ENCODE measurements around the gene TRMU. TPM values are rescaled to one million over a fixed set of nuclear protein-coding genes. Genes with fewer than 3 reads are reported as not detected.

TRMU gene
- total and polyA plus RNA-seq, 2 experiments from 2014 or later = 48.3 to 70.4 TPM

GRCh38 chr22:46320166-46320710 lies 15.3 kb upstream of the TRMU start:
- H3K27ac Mint-ChIP-seq = no peak overlapping the region
- no peak overlapping the region for H3K4me3 Mint-ChIP-seq
- H3K9me3 Mint-ChIP-seq = no peaks in the 10 kb centered on the region
- H3K4me3 ChIP-seq = no peak overlapping the region
- ATAC-seq (no peak), DNase-seq (ENCODE audit: low spot score) (no peak)
- H3K27me3 Mint-ChIP-seq (ENCODE audit: insufficient read depth, low read depth, poor library complexity) = peaks cover 11% of the 10 kb centered on the region
- TF ChIP-seq JUNB (IDR thresholded peaks at IDR 0.05; ENCODE audit: unreplicated experiment) = no peak
- TF ChIP-seq, protein P1, sequence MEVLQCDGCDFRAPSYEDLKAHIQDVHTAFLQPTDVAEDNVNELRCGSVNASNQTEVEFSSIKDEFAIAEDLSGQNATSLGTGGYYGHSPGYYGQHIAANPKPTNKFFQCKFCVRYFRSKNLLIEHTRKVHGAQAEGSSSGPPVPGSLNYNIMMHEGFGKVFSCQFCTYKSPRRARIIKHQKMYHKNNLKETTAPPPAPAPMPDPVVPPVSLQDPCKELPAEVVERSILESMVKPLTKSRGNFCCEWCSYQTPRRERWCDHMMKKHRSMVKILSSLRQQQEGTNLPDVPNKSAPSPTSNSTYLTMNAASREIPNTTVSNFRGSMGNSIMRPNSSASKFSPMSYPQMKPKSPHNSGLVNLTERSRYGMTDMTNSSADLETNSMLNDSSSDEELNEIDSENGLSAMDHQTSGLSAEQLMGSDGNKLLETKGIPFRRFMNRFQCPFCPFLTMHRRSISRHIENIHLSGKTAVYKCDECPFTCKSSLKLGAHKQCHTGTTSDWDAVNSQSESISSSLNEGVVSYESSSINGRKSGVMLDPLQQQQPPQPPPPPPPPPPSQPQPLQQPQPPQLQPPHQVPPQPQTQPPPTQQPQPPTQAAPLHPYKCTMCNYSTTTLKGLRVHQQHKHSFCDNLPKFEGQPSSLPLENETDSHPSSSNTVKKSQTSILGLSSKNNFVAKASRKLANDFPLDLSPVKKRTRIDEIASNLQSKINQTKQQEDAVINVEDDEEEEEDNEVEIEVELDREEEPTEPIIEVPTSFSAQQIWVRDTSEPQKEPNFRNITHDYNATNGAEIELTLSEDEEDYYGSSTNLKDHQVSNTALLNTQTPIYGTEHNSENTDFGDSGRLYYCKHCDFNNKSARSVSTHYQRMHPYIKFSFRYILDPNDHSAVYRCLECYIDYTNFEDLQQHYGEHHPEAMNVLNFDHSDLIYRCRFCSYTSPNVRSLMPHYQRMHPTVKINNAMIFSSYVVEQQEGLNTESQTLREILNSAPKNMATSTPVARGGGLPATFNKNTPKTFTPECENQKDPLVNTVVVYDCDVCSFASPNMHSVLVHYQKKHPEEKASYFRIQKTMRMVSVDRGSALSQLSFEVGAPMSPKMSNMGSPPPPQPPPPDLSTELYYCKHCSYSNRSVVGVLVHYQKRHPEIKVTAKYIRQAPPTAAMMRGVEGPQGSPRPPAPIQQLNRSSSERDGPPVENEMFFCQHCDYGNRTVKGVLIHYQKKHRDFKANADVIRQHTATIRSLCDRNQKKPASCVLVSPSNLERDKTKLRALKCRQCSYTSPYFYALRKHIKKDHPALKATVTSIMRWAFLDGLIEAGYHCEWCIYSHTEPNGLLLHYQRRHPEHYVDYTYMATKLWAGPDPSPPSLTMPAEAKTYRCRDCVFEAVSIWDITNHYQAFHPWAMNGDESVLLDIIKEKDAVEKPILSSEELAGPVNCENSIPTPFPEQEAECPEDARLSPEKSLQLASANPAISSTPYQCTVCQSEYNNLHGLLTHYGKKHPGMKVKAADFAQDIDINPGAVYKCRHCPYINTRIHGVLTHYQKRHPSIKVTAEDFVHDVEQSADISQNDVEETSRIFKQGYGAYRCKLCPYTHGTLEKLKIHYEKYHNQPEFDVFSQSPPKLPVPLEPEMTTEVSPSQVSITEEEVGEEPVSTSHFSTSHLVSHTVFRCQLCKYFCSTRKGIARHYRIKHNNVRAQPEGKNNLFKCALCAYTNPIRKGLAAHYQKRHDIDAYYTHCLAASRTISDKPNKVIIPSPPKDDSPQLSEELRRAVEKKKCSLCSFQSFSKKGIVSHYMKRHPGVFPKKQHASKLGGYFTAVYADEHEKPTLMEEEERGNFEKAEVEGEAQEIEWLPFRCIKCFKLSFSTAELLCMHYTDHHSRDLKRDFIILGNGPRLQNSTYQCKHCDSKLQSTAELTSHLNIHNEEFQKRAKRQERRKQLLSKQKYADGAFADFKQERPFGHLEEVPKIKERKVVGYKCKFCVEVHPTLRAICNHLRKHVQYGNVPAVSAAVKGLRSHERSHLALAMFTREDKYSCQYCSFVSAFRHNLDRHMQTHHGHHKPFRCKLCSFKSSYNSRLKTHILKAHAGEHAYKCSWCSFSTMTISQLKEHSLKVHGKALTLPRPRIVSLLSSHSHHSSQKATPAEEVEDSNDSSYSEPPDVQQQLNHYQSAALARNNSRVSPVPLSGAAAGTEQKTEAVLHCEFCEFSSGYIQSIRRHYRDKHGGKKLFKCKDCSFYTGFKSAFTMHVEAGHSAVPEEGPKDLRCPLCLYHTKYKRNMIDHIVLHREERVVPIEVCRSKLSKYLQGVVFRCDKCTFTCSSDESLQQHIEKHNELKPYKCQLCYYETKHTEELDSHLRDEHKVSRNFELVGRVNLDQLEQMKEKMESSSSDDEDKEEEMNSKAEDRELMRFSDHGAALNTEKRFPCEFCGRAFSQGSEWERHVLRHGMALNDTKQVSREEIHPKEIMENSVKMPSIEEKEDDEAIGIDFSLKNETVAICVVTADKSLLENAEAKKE (CRISPR knock-in tag; IDR thresholded peaks at IDR 0.05) = no peak
- no peak for TF ChIP-seq ZNF114 (CRISPR knock-in tag; IDR thresholded peaks at IDR 0.05)
- no peak for TF ChIP-seq CREB1 (CRISPR knock-in tag; IDR thresholded peaks at IDR 0.05; ENCODE audit: low read depth)
- no peak for TF ChIP-seq NANOG (IDR thresholded peaks at IDR 0.05; ENCODE audit: borderline replicate concordance)
- TF ChIP-seq CTCF (conservative IDR thresholded peaks at IDR 0.05; ENCODE audit: low read depth in 2 of 2) = no peak
- TF ChIP-seq, protein P2, sequence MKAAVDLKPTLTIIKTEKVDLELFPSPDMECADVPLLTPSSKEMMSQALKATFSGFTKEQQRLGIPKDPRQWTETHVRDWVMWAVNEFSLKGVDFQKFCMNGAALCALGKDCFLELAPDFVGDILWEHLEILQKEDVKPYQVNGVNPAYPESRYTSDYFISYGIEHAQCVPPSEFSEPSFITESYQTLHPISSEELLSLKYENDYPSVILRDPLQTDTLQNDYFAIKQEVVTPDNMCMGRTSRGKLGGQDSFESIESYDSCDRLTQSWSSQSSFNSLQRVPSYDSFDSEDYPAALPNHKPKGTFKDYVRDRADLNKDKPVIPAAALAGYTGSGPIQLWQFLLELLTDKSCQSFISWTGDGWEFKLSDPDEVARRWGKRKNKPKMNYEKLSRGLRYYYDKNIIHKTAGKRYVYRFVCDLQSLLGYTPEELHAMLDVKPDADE (IDR thresholded peaks at IDR 0.05) = no peak
- no peak for TF ChIP-seq EZH2phosphoT487 (IDR thresholded peaks at IDR 0.05; ENCODE audit: unreplicated experiment)
- no peaks in the 10 kb centered on the region for H3K4me1 Mint-ChIP-seq
- H3K4me2 ChIP-seq = no peak overlapping the region
- no peaks in the 10 kb centered on the region for H3K9me2 ChIP-seq (ENCODE audit: insufficient read depth)
- H3K36me3 ChIP-seq (ENCODE audit: insufficient read depth) = peaks cover 21% of the 10 kb centered on the region; the same call in 1 of the 2 replicates
- H3K36me3 Mint-ChIP-seq (ENCODE audit: low read depth) = peaks cover 77% of the 10 kb centered on the region
- H2AFZ ChIP-seq = no peak overlapping the region
- H3K4me1 ChIP-seq (ENCODE audit: insufficient read depth) = no peaks in the 10 kb centered on the region
- no peaks in the 10 kb centered on the region for H3K27me3 ChIP-seq (ENCODE audit: insufficient read depth)
- no peaks in the 10 kb centered on the region; the same call in 1 of the 2 replicates for H4K20me1 ChIP-seq (replicated peaks; ENCODE audit: insufficient read depth)
- H3F3A ChIP-seq (replicated peaks; ENCODE audit: low read depth) = no peaks in the 10 kb centered on the region
- H3K79me2 ChIP-seq (replicated peaks; ENCODE audit: insufficient read depth) = no peaks in the 10 kb centered on the region; the same call in 1 of the 2 replicates
- H3K27ac ChIP-seq (ENCODE audit: low read depth) = no peak overlapping the region

Data from GM23338 (cell line).